C4-2B (cell line): Measurements from ENCODE around the gene GADL1.

ENCODE experiments used
- CTCF ChIP-seq: fragments of 450-650 bp; conservative IDR thresholded peaks from 2 replicates; pipeline ENCODE4 v1.5.1; 2017; ENCODE audit warnings: mild to moderate bottlenecking
- ZFX ChIP-seq: fragments of 450-650 bp; IDR thresholded peaks from 2 replicates; pipeline ENCODE4 v1.6.1; 2017

- no peak for TF ChIP-seq CTCF
- TF ChIP-seq ZFX, result no peak
Measured at GRCh38 chr3:30845606-30846005, 48.9 kb downstream of the GADL1 start.
